Stomach (tissue), 9 donors: ENCODE measurements around the gene PCSK2. TPM values are rescaled to one million over a fixed set of nuclear protein-coding genes. Genes with fewer than 3 reads are reported as not detected.
A peak's percentile ranks its signal among the peaks of the same experiment; 100 is the strongest.

Source experiments
- DNase-seq, 2 donors: peaks; one replicate each; pipeline versions ENCODE4 v3.0.0 to v3.0.0-alpha.2; 2013 to 2019
- H3K27ac ChIP-seq, 5 donors: fragments of 200-600 bp in 4 of 5; sonication (generic) in 4 of 5; one replicate each; pipeline ENCODE4 v1.5.1; 2013 to 2019; ENCODE audit warnings: mild to moderate bottlenecking in 1 of 5, moderate library complexity in 1 of 5
- H3K27me3 ChIP-seq, 3 donors: fragments of 200-600 bp; sonication (generic); one replicate each; pipeline ENCODE4 v1.5.1; 2017 to 2019; ENCODE audit warnings: mixed run types in 1 of 3
- H3K36me3 ChIP-seq, 4 donors: fragments of 200-600 bp; sonication (generic); 1 replicate in 3 of 4; 2 replicates in 1 of 4; pipeline ENCODE4 v1.5.1; 2016 to 2019
- H3K4me1 ChIP-seq, 4 donors: fragments of 200-600 bp; sonication (generic); one replicate each; pipeline ENCODE4 v1.5.1; 2016 to 2019
- H3K4me3 ChIP-seq, 4 donors: fragments of 200-600 bp; sonication (generic) in 3 of 4; one replicate each; pipeline ENCODE4 v1.5.1; 2016 to 2019; ENCODE audit warnings: mild to moderate bottlenecking in 1 of 4
- H3K9me3 ChIP-seq, 4 donors: fragments of 200-600 bp; sonication (generic); one replicate each; pipeline ENCODE4 v1.5.1; 2016 to 2019
- EP300 ChIP-seq: sonication (generic); formaldehyde crosslinking; IDR thresholded peaks from one replicate; pipeline ENCODE4 v1.6.1; 2017; ENCODE audit warnings: antibody characterized with exemption
- POLR2A ChIP-seq, 4 donors: fragments of 450-650 bp; IDR thresholded peaks; one replicate each; pipeline ENCODE4 v1.6.1; 2016; ENCODE audit warnings: antibody characterized with exemption in 4 of 4, control low read depth in 2 of 4, mild to moderate bottlenecking in 1 of 4, moderate library complexity in 1 of 4
- POLR2AphosphoS5 ChIP-seq, 3 donors: sonication (generic); formaldehyde crosslinking; IDR thresholded peaks; one replicate each; pipeline ENCODE4 v1.6.1; 2016; ENCODE audit warnings: antibody characterized with exemption in 3 of 3
- WGBS, 5 donors: extraction: QIAGEN DNeasy Blood & Tissue Kit in 3 of 5; methylation state at CpG; one replicate each; pipeline versions ENCODE4 v1.1.5 to v1.1.7; 2013 to 2018; 5-methylcytosine and 5-hydroxymethylcytosine counted together
- intact Hi-C: fragments of 100-400 bp; cut with DNase I; formaldehyde crosslinking; loops from one replicate; pipeline ENCODE4 v1.15.1; 2023; ENCODE audit warnings: low total_unique reads
- polyA plus RNA-seq, 3 donors: library from polyadenylated mRNA; stranded (reverse); fragments of 200-250 nt; gene quantifications; one replicate each; pipeline ENCODE4 v1.2.3, GENCODE V29; 2013
- total RNA-seq, 5 donors: library from RNA; depleted of rRNA; stranded (reverse); fragments of >200 nt; gene quantifications; one replicate each; pipeline versions ENCODE4 v1.1.0 to v1.2.3, GENCODE V29; 2014 to 2016
- TF ChIP-seq, protein P1 (sequence below), 7 experiments: fragments of 450-650 bp in 4 of 7; fragments of 200-600 bp in 3 of 7; sonication (generic) in 3 of 7; IDR thresholded peaks; one replicate each; pipeline ENCODE4 v1.5.1; 2016 to 2019; ENCODE audit warnings: antibody characterized with exemption in 7 of 7, control low read depth in 2 of 7, mild to moderate bottlenecking in 1 of 7
- donor health status: healthy with polysubstance abuse.
- donor health status: Bipolar disorder and iron deficiency.
- donor health status: healthy.

PCSK2 gene
- total and polyA plus RNA-seq, 8 donors = 0.15 to 3.7 (median 1.2) TPM; not detected in 2

- 56 to 94% (median 78%) methylated on average over 4 to 5 of the region's 5 CpGs for WGBS, 5 donors
- Histone ChIP-seq H3K36me3 (no peaks in the 10 kb centered on the region), H3K9me3 (no peaks in the 10 kb centered on the region), H3K27me3 (no peaks in the 10 kb centered on the region), H3K27ac (no peak overlapping the region), H3K4me1 (no peaks in the 10 kb centered on the region), H3K4me3 (no peak overlapping the region)
- TF ChIP-seq EP300 = no peak
- no peak for TF ChIP-seq POLR2AphosphoS5 (IDR thresholded peaks at IDR 0.05)
- TF ChIP-seq, protein P1, sequence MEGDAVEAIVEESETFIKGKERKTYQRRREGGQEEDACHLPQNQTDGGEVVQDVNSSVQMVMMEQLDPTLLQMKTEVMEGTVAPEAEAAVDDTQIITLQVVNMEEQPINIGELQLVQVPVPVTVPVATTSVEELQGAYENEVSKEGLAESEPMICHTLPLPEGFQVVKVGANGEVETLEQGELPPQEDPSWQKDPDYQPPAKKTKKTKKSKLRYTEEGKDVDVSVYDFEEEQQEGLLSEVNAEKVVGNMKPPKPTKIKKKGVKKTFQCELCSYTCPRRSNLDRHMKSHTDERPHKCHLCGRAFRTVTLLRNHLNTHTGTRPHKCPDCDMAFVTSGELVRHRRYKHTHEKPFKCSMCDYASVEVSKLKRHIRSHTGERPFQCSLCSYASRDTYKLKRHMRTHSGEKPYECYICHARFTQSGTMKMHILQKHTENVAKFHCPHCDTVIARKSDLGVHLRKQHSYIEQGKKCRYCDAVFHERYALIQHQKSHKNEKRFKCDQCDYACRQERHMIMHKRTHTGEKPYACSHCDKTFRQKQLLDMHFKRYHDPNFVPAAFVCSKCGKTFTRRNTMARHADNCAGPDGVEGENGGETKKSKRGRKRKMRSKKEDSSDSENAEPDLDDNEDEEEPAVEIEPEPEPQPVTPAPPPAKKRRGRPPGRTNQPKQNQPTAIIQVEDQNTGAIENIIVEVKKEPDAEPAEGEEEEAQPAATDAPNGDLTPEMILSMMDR (IDR thresholded peaks at IDR 0.05) = no peak
- no peak for TF ChIP-seq POLR2A (IDR thresholded peaks at IDR 0.05)
- intact Hi-C loops = no loop called here
- no peak for DNase-seq
Observed at GRCh38 chr20:17376031-17376430, 149.2 kb downstream of the PCSK2 start.

- intact Hi-C loops = no loop called here
Observed at GRCh38 chr20:17377231-17377630, 150.4 kb downstream of the PCSK2 start.

DNA sequence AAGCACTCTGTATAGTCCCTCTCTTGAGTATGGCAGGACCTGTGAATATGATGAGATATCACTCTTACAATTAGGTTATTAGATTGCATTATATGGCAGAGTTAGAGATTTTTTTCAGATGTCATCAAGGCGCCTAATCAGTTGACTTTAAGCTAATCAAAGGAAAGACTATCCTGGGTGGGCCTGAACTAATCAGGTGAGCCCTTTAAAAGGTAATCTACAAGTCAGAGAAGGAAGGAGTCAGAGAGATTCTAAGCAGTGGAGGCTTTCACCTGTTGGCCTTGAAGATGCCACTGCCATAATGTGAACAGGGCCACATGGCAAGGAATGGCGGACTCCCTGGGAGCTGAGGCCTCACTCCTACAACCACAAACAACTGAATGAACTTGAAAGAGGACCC is 152.8 kb downstream of the PCSK2 start:
- H3K4me3 ChIP-seq = no peak overlapping the region
- peaks cover 0 to 4% (median 3%) of the 10 kb centered on the region in 3 donors for H3K27me3 ChIP-seq
- TF ChIP-seq EP300 (no peak), POLR2AphosphoS5 (IDR thresholded peaks at IDR 0.05) (no peak), POLR2A (IDR thresholded peaks at IDR 0.05) (no peak)
- TF ChIP-seq, protein P1 (IDR thresholded peaks at IDR 0.05) = no peak
- no peak for DNase-seq
- 88 to 100% (median 92%) methylated on average over 2 of the region's 2 CpGs for WGBS, 5 donors
- H3K9me3 ChIP-seq = no peaks in the 10 kb centered on the region
- H3K36me3 ChIP-seq = no peaks in the 10 kb centered on the region
- no peaks in the 10 kb centered on the region for H3K4me1 ChIP-seq
- intact Hi-C loops = no loop called here
- H3K27ac ChIP-seq = no peak overlapping the region

More at GRCh38 chr20:17377231-17377630, 150.4 kb downstream of the PCSK2 start:
- Histone ChIP-seq H3K27ac (no peak overlapping the region), H3K4me3 (no peak overlapping the region), H3K36me3 (no peaks in the 10 kb centered on the region), H3K4me1 (no peaks in the 10 kb centered on the region), H3K27me3 (no peaks in the 10 kb centered on the region), H3K9me3 (no peaks in the 10 kb centered on the region)
- TF ChIP-seq POLR2AphosphoS5 (IDR thresholded peaks at IDR 0.05) (no peak), EP300 (no peak), POLR2A (IDR thresholded peaks at IDR 0.05) (no peak)
- TF ChIP-seq, protein P1 (IDR thresholded peaks at IDR 0.05) = no peak
- WGBS, 5 donors = 77 to 88% (median 84%) methylated on average over 3 of the region's 3 CpGs
- DNase-seq = no peak

- H3K27me3 ChIP-seq = peaks cover 0 to 6% (median 3%) of the 10 kb centered on the region in 3 donors
- TF ChIP-seq, protein P1 (IDR thresholded peaks at IDR 0.05) = no peak
- no peak for TF ChIP-seq POLR2A (IDR thresholded peaks at IDR 0.05)
- TF ChIP-seq POLR2AphosphoS5 (IDR thresholded peaks at IDR 0.05) = no peak
- no peak for TF ChIP-seq EP300
- no peaks in the 10 kb centered on the region for H3K9me3 ChIP-seq
- intact Hi-C loops = no loop called here
- H3K36me3 ChIP-seq = no peaks in the 10 kb centered on the region
- peak in 1 of 2 donors; percentile 34 for DNase-seq
- H3K27ac ChIP-seq = no peak overlapping the region
- H3K4me1 ChIP-seq = no peaks in the 10 kb centered on the region
- 64 to 81% (median 77%) methylated on average over 4 of the region's 4 CpGs for WGBS, 5 donors
- no peak overlapping the region for H3K4me3 ChIP-seq
Observed at GRCh38 chr20:17380801-17381200, 154.0 kb downstream of the PCSK2 start.
